Parathyroid adenoma (tissue), 2 donors: ENCODE results near the gene PPP6R1.

ENCODE experiments used
- H2AFZ ChIP-seq: fragments of 300-600 bp; sonication (generic); one replicate; pipeline ENCODE4 v1.7.0; 2017; ENCODE audit warnings: antibody characterized with exemption, mild to moderate bottlenecking
- H3K27ac ChIP-seq: fragments of 300-600 bp; sonication (generic); one replicate; pipeline ENCODE4 v1.7.0; 2017
- H3K27me3 ChIP-seq: fragments of 300-600 bp; sonication (generic); one replicate; pipeline ENCODE4 v1.7.0; 2017; ENCODE audit warnings: low read length; ENCODE audit not compliant: control insufficient read depth, insufficient read depth
- H3K36me3 ChIP-seq: fragments of 300-600 bp; sonication (generic); one replicate; pipeline ENCODE4 v1.7.0; 2017; ENCODE audit warnings: low read length; ENCODE audit not compliant: control insufficient read depth, insufficient read depth
- H3K4me1 ChIP-seq: fragments of 300-600 bp; sonication (generic); one replicate; pipeline ENCODE4 v1.7.0; 2017; ENCODE audit warnings: control low read depth
- H3K4me2 ChIP-seq: fragments of 300-600 bp; sonication (generic); one replicate; pipeline ENCODE4 v1.7.0; 2017; ENCODE audit warnings: low read length
- H3K4me3 ChIP-seq: fragments of 300-600 bp; sonication (generic); one replicate; pipeline ENCODE4 v1.7.0; 2017; ENCODE audit warnings: low read depth, low read length
- H3K79me2 ChIP-seq: fragments of 300-600 bp; sonication (generic); one replicate; pipeline ENCODE4 v1.7.0; 2017; ENCODE audit warnings: control low read depth
- H3K9ac ChIP-seq: fragments of 300-600 bp; sonication (generic); one replicate; pipeline ENCODE4 v1.7.0; 2017; ENCODE audit warnings: mild to moderate bottlenecking
- H3K9me3 ChIP-seq: fragments of 300-600 bp; sonication (generic); one replicate; pipeline ENCODE4 v1.7.0; 2017; ENCODE audit warnings: low read length; ENCODE audit not compliant: control insufficient read depth
- CTCF ChIP-seq: fragments of 300-600 bp; sonication (generic); IDR thresholded peaks from one replicate; pipeline ENCODE4 v1.7.0; 2017; ENCODE audit warnings: antibody characterized with exemption, mild to moderate bottlenecking
- donor health status: primary hyperparathyroidism.

PPP6R1 gene

DNA sequence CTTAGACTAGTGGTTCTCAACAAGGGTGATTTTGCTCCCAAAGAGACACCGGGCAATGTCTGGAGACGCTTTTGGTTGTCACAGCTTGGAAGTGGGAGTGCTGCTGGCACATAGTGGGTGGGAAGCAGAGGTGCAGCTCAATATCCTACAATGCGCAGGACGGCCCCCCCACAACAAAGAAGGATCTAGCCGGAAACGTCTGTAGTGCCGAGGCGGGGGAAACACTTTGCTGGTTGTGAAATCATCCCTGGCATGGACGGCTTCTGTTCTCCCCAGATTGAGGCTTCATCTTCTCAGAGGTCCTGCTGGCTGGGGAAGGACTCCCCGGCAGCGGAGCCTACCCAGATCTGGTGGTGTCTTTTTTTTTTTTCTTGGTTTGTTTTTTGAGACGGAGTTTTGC is 65.3 kb downstream of the PPP6R1 start:
- Histone ChIP-seq H3K4me3 (no peak overlapping the region), H3K9ac (no peak overlapping the region), H3K4me1 (no peaks in the 10 kb centered on the region), H3K9me3 (no peaks in the 10 kb centered on the region), H3K36me3 (no peaks in the 10 kb centered on the region), H2AFZ (no peak overlapping the region), H3K4me2 (no peak overlapping the region), H3K27ac (no peak overlapping the region), H3K27me3 (no peaks in the 10 kb centered on the region), H3K79me2 (no peaks in the 10 kb centered on the region)
- no peak for TF ChIP-seq CTCF

DNA sequence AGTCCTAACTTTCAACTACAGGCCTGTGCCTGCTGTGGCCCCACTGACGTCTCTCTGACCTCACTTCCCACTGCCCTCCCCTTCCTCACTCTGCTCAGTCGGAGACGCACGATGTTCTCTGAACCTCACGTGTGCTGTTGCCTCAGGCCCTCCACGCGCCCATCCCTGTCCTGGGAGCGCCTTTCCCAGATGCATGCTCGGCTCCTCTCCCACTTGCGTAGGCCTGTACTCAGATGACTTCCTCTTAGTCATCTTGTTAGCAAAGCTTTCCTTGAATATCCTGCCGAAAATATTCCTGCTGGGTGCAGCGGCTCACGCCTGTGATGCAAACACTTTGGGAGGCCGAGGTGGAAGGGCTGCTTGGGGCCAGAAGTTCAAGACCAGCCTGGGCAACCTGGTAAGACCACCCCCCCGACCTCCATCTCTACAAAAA is 69.4 kb downstream of the PPP6R1 start:
- Histone ChIP-seq H3K4me3 (no peak overlapping the region), H3K27ac (peak overlapping the region; percentile 10), H3K36me3 (no peaks in the 10 kb centered on the region), H3K27me3 (no peaks in the 10 kb centered on the region), H3K9ac (no peak overlapping the region), H3K4me2 (no peak overlapping the region), H2AFZ (peak overlapping the region; percentile 25), H3K79me2 (no peaks in the 10 kb centered on the region), H3K9me3 (no peaks in the 10 kb centered on the region), H3K4me1 (no peaks in the 10 kb centered on the region)
- TF ChIP-seq CTCF = no peak

DNA sequence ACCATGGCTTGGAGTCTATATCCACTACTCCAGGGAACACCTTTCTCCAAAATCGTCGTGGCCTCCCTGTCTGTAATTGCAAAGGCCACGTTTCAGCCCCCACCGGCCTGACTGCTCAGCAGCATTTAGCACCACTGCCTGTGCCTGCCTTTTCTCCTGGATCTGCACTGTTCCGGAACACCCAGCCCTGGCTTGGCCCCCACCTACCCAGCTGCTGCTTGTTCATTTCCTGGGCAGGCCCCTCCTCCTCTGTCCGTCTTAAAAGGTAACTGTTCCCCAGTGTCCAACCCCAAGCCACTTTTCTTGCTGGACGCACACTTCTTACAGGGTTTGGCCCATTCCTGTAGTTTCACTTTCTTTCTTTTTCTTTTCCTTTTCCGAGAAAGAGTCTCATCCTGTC is 70.2 kb downstream of the PPP6R1 start:
- H3K27ac ChIP-seq = peak overlapping the region; percentile 10
- H3K79me2 ChIP-seq = no peaks in the 10 kb centered on the region
- no peak overlapping the region for H3K9ac ChIP-seq
- no peak overlapping the region for H3K4me3 ChIP-seq
- TF ChIP-seq CTCF = no peak
- H3K9me3 ChIP-seq = no peaks in the 10 kb centered on the region
- peak overlapping the region; percentile 53 for H2AFZ ChIP-seq
- H3K4me1 ChIP-seq = no peaks in the 10 kb centered on the region
- H3K27me3 ChIP-seq = no peaks in the 10 kb centered on the region
- H3K36me3 ChIP-seq = no peaks in the 10 kb centered on the region
- no peak overlapping the region for H3K4me2 ChIP-seq

- no peak for TF ChIP-seq CTCF
- Histone ChIP-seq H3K27ac (no peak overlapping the region), H3K4me2 (no peak overlapping the region), H3K9ac (no peak overlapping the region), H3K27me3 (no peaks in the 10 kb centered on the region), H3K4me3 (no peak overlapping the region), H3K79me2 (no peaks in the 10 kb centered on the region), H3K36me3 (no peaks in the 10 kb centered on the region), H3K9me3 (no peaks in the 10 kb centered on the region), H3K4me1 (no peaks in the 10 kb centered on the region), H2AFZ (no peak overlapping the region)
Measured at GRCh38 chr19:55186080-55186479, 72.7 kb downstream of the PPP6R1 start.

- H3K27me3 ChIP-seq = no peaks in the 10 kb centered on the region
Measured at GRCh38 chr19:55181740-55182139, 77.1 kb downstream of the PPP6R1 start.

More at GRCh38 chr19:55181740-55182139, 77.1 kb downstream of the PPP6R1 start:
- no peaks in the 10 kb centered on the region for H3K79me2 ChIP-seq
- no peaks in the 10 kb centered on the region for H3K4me1 ChIP-seq
- no peak for TF ChIP-seq CTCF
- H3K36me3 ChIP-seq = no peaks in the 10 kb centered on the region
- H3K27ac ChIP-seq = no peak overlapping the region
- H3K4me3 ChIP-seq = no peak overlapping the region
- H3K9me3 ChIP-seq = no peaks in the 10 kb centered on the region
- no peak overlapping the region for H3K4me2 ChIP-seq
- H3K9ac ChIP-seq = no peak overlapping the region
- H2AFZ ChIP-seq = no peak overlapping the region
